Astrocyte (in vitro differentiated cells and primary cell): ENCODE results near the gene MCL1. TPM values are rescaled to one million over a fixed set of nuclear protein-coding genes. Genes with fewer than 3 reads are reported as not detected.

ENCODE experiments used
- DNase-seq: peaks from one replicate; pipeline ENCODE4 v3.0.0-alpha.2; 2010; ENCODE audit warnings: low read depth
- FAIRE-seq: peaks from 2 replicates; lab custom pipeline; 2011; peaks lifted over from hg19 to GRCh38; lab: Jason Lieb, UNC
- H2AFZ ChIP-seq: 2 replicates; pipeline ENCODE4 v1.6.0; 2012; ENCODE audit warnings: low read depth, low read length, inconsistent platforms
- H3K27ac ChIP-seq: 2 replicates; pipeline ENCODE4 v1.5.1; 2011; ENCODE audit warnings: low read depth, low read length, inconsistent platforms
- H3K27me3 ChIP-seq: 2 replicates; pipeline ENCODE4 v1.6.0; 2011; ENCODE audit warnings: low read length, inconsistent platforms; ENCODE audit not compliant: insufficient read depth
- H3K36me3 ChIP-seq: 2 replicates; pipeline ENCODE4 v1.5.1; 2011; ENCODE audit warnings: low read length, inconsistent platforms; ENCODE audit not compliant: insufficient read depth
- H3K4me1 ChIP-seq: 2 replicates; pipeline ENCODE4 v1.5.1; 2011; ENCODE audit warnings: low read length, inconsistent platforms; ENCODE audit not compliant: insufficient read depth
- H3K4me2 ChIP-seq: 2 replicates; pipeline ENCODE4 v1.6.0; 2012; ENCODE audit warnings: low read length, inconsistent platforms
- H3K4me3 ChIP-seq: 2 replicates; pipeline ENCODE4 v1.5.1; 2011; ENCODE audit warnings: low read depth, mild to moderate bottlenecking, low read length, inconsistent platforms; ENCODE audit not compliant: insufficient read depth
- H3K79me2 ChIP-seq: 2 replicates; pipeline ENCODE4 v1.6.0; 2012; ENCODE audit warnings: mild to moderate bottlenecking, low read length, inconsistent platforms; ENCODE audit not compliant: insufficient read depth
- H3K9ac ChIP-seq: 2 replicates; pipeline ENCODE4 v1.6.0; 2012; ENCODE audit warnings: mild to moderate bottlenecking, low read length, inconsistent platforms
- H3K9me3 ChIP-seq: 2 replicates; pipeline ENCODE4 v1.5.1; 2012; ENCODE audit warnings: low read depth, mild to moderate bottlenecking, low read length, inconsistent platforms; ENCODE audit not compliant: insufficient read depth
- H4K20me1 ChIP-seq: 2 replicates; pipeline ENCODE4 v1.6.0; 2012; ENCODE audit warnings: low read length, inconsistent platforms; ENCODE audit not compliant: insufficient read depth
- H3K27ac Mint-ChIP-seq: one replicate; pipeline ENCODE4 v1.8.0; 2021; ENCODE audit warnings: mild to moderate bottlenecking, mixed read lengths; ENCODE audit not compliant: unreplicated experiment
- H3K27me3 Mint-ChIP-seq: one replicate; pipeline ENCODE4 v1.8.0; 2021; ENCODE audit warnings: low read depth, mixed read lengths; ENCODE audit not compliant: unreplicated experiment
- H3K36me3 Mint-ChIP-seq: one replicate; pipeline ENCODE4 v1.8.0; 2021; ENCODE audit warnings: low read depth, mixed read lengths; ENCODE audit not compliant: unreplicated experiment
- H3K4me1 Mint-ChIP-seq: one replicate; pipeline ENCODE4 v1.8.0; 2021; ENCODE audit warnings: low read depth, mixed read lengths; ENCODE audit not compliant: unreplicated experiment
- H3K4me3 Mint-ChIP-seq: one replicate; pipeline ENCODE4 v1.8.0; 2021; ENCODE audit warnings: mild to moderate bottlenecking, moderate library complexity, mixed read lengths; ENCODE audit not compliant: unreplicated experiment
- H3K9me3 Mint-ChIP-seq: one replicate; pipeline ENCODE4 v1.8.0; 2021; ENCODE audit warnings: mild to moderate bottlenecking, mixed read lengths; ENCODE audit not compliant: unreplicated experiment
- CTCF ChIP-seq: IDR thresholded peaks from 2 replicates; pipeline ENCODE4 v1.5.1; 2011; ENCODE audit warnings: low read depth, mild to moderate bottlenecking, inconsistent platforms, low read length, moderate library complexity; ENCODE audit not compliant: insufficient read depth
- EZH2 ChIP-seq: IDR thresholded peaks from 2 replicates; pipeline ENCODE4 v1.6.1; 2012; ENCODE audit warnings: mild to moderate bottlenecking, low read length, inconsistent platforms; ENCODE audit not compliant: insufficient read depth
- total RNA-seq: library from RNA; stranded (reverse); gene quantifications from 2 replicates; pipeline ENCODE4 v1.2.1, GENCODE V29; 2021

MCL1 gene
- total RNA-seq, 1 donor from 2014 or later: 210 TPM

GRCh38 chr1:150568594-150568966 lies 10.8 kb downstream of the MCL1 start:
- DNase-seq (no peak), FAIRE-seq (no peak)
- H3K9me3 Mint-ChIP-seq: no peaks in the 10 kb centered on the region
- TF ChIP-seq CTCF: no peak
- TF ChIP-seq EZH2: no peak
- Histone ChIP-seq H3K27me3 (no peaks in the 10 kb centered on the region), H3K9ac (peak overlapping the region; percentile 84), H3K79me2 (peaks cover 75% of the 10 kb centered on the region), H2AFZ (no peak overlapping the region), H3K27ac (peak overlapping the region; percentile 99), H3K4me1 (peaks cover 60% of the 10 kb centered on the region), H3K4me2 (peak overlapping the region; percentile 74), H3K36me3 (peaks cover 12% of the 10 kb centered on the region), H4K20me1 (peaks cover 58% of the 10 kb centered on the region), H3K9me3 (no peaks in the 10 kb centered on the region), H3K4me3 (no peak overlapping the region)
- H3K36me3 Mint-ChIP-seq: peaks cover 7% of the 10 kb centered on the region
- peaks cover 66% of the 10 kb centered on the region for H3K4me1 Mint-ChIP-seq
- H3K27ac Mint-ChIP-seq: peak overlapping the region; percentile 99
- no peaks in the 10 kb centered on the region for H3K27me3 Mint-ChIP-seq
- H3K4me3 Mint-ChIP-seq: peak overlapping the region; percentile 77

DNA sequence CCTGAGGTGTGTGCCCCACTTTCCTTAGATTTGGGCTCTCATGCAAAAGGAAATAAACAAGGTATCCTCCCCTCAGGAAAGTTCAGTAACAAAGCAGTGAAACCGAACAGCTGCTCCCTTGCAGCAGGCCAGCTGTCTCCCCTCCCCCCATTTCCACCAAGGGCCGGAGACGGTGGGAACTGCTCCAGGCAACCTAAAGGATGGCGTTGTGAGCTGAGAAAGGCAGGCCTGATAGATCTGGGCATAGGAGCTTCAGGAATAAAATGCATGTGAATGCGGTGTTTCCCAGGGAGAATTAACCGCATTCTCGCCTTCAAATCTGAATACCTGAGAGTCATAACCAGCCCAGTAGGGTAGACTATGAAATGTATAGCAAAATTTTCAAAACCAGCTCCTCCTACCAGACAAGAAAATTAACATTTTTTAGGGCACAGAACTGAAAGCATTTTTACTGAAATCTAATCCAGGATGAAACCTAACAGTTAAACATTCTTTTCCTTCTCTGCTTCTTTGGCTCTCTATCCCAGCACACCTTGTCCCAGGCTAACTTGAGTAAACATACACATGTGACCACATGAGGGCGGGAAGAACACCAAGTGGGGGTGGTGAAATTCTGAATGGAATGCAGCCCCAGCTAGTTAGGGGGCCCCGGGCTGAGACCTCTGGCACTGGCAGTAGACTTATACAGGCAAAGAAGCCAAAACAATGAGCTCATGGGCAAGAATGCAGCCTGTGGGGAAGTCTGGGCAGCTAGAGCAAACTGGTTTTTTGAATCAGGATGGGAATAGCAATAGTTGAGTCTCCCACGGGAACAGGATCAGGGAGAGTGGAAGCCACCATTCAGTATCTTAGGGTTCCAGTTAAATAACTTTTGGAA lies 11.5 kb downstream of the MCL1 start:
- H4K20me1 ChIP-seq: peaks cover 52% of the 10 kb centered on the region
- peak overlapping the region; percentile 2 for H3K4me3 ChIP-seq
- H3K79me2 ChIP-seq: peaks cover 75% of the 10 kb centered on the region
- H3K27me3 Mint-ChIP-seq: no peaks in the 10 kb centered on the region
- H3K27ac Mint-ChIP-seq: peak overlapping the region; percentile 99
- H3K9ac ChIP-seq: peak overlapping the region; percentile 84
- peak; percentile 32 for FAIRE-seq
- H3K9me3 Mint-ChIP-seq: no peaks in the 10 kb centered on the region
- peak overlapping the region; percentile 74 for H3K4me2 ChIP-seq
- peaks cover 7% of the 10 kb centered on the region for H3K36me3 Mint-ChIP-seq
- H3K27ac ChIP-seq: peak overlapping the region; percentile 99
- no peak for TF ChIP-seq CTCF
- no peak for TF ChIP-seq EZH2
- H3K36me3 ChIP-seq: peaks cover 6% of the 10 kb centered on the region
- peak overlapping the region; percentile 77 for H3K4me3 Mint-ChIP-seq
- H3K4me1 ChIP-seq: peaks cover 60% of the 10 kb centered on the region
- peaks cover 67% of the 10 kb centered on the region for H3K4me1 Mint-ChIP-seq
- no peaks in the 10 kb centered on the region for H3K27me3 ChIP-seq
- no peaks in the 10 kb centered on the region for H3K9me3 ChIP-seq
- DNase-seq: peak; percentile 97
- H2AFZ ChIP-seq: no peak overlapping the region

DNA sequence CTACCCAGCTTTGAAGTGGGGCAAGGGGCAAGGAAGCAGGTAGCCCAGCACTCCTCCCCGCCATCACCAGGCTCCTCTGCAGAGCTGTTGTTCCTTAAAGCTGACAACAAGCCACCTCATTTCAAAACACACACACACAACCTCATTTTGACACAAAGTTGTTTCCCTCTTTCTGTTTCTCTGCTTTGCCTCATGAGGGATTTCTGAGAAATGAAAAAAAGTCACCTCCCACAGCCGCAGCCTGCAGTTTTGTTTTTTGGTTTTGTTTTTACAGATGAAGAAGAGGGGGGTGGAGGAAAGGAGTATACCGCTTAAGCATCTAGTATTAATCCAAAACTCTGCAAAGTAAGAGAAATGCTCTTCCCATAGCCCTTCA lies 12.1 kb downstream of the MCL1 start:
- peaks cover 65% of the 10 kb centered on the region for H3K4me1 ChIP-seq
- Mint-ChIP-seq H3K27me3 (no peaks in the 10 kb centered on the region), H3K4me3 (peak overlapping the region; percentile 77), H3K4me1 (peaks cover 67% of the 10 kb centered on the region), H3K27ac (peak overlapping the region; percentile 99), H3K36me3 (peaks cover 5% of the 10 kb centered on the region), H3K9me3 (no peaks in the 10 kb centered on the region)
- no peak for TF ChIP-seq EZH2
- H3K27me3 ChIP-seq: no peaks in the 10 kb centered on the region
- H3K36me3 ChIP-seq: no peaks in the 10 kb centered on the region
- peak overlapping the region; percentile 99 for H3K27ac ChIP-seq
- FAIRE-seq (no peak), DNase-seq (no peak)
- peak overlapping the region; percentile 2 for H3K4me3 ChIP-seq
- H3K9me3 ChIP-seq: no peaks in the 10 kb centered on the region
- H4K20me1 ChIP-seq: peaks cover 46% of the 10 kb centered on the region
- peak overlapping the region; percentile 84 for H3K9ac ChIP-seq
- no peak overlapping the region for H2AFZ ChIP-seq
- peak overlapping the region; percentile 74 for H3K4me2 ChIP-seq
- peaks cover 74% of the 10 kb centered on the region for H3K79me2 ChIP-seq
